IMR-90 (cell line): ENCODE measurements around the gene COL4A1. TPM values are rescaled to one million over a fixed set of nuclear protein-coding genes. Genes with fewer than 3 reads are reported as not detected.

Experiments used
- ATAC-seq: fragments of 200-7000 bp; cut with Tn5 transposase; 2 replicates; pipeline ENCODE4 v1.9.1; 2020; ENCODE audit warnings: low read depth, mild to moderate bottlenecking, moderate library complexity
- BruUV-seq: library from RNA; stranded (reverse); fragments of 400-500 nt; replicated peaks from 2 replicates; lab custom pipeline; 2021; lab: Mats Ljungman, UMichigan
- CTCF ChIA-PET: fragments of 300-600 bp; formaldehyde crosslinking; extraction: SDS; loops from one replicate; lab custom pipeline; 2021; ENCODE audit warnings: antibody characterized with exemption; lab: Yijun Ruan, JAX
- POLR2A ChIA-PET: fragments of 300-600 bp; sonication (Branson Sonifier 250); formaldehyde crosslinking; loops from one replicate; lab custom pipeline; 2022; ENCODE audit warnings: antibody characterized with exemption; ENCODE audit not compliant: unreplicated experiment; lab: Charles Lee
- DNase-seq: peaks from one replicate; pipeline ENCODE4 v3.0.0; 2013
- H2AFZ ChIP-seq: replicated peaks from 2 replicates; pipeline ENCODE3; 2013; ENCODE audit warnings: low read length, mild to moderate bottlenecking; ENCODE audit not compliant: poor library complexity
- H2AK5ac ChIP-seq: 2 replicates; pipeline ENCODE4 v1.6.1; 2013; ENCODE audit warnings: low read depth, low read length, inconsistent platforms
- H2AK9ac ChIP-seq: replicated peaks from 2 replicates; pipeline ENCODE3; 2013; ENCODE audit warnings: mild to moderate bottlenecking, low read depth, low read length, moderate library complexity; ENCODE audit not compliant: poor library complexity
- H2BK120ac ChIP-seq: 2 replicates; pipeline ENCODE4 v1.6.1; 2013; ENCODE audit warnings: low read depth, low read length, inconsistent platforms
- H2BK15ac ChIP-seq: 3 replicates; pipeline ENCODE4 v1.6.1; 2013; ENCODE audit warnings: low read depth, low read length, inconsistent platforms
- H2BK20ac ChIP-seq: 2 replicates; pipeline ENCODE4 v1.6.1; 2013; ENCODE audit warnings: low read depth, mild to moderate bottlenecking, inconsistent platforms, low read length, moderate library complexity
- H2BK5ac ChIP-seq: 2 replicates; pipeline ENCODE4 v1.6.1; 2013; ENCODE audit warnings: mild to moderate bottlenecking, low read depth, low read length, inconsistent platforms; ENCODE audit not compliant: poor library complexity, severe bottlenecking
- H3K14ac ChIP-seq: replicated peaks from 2 replicates; pipeline ENCODE4 v1.6.1; 2013; ENCODE audit warnings: low read depth, low read length, inconsistent platforms
- H3K18ac ChIP-seq: 2 replicates; pipeline ENCODE4 v1.6.1; 2013; ENCODE audit warnings: low read depth, low read length, control low read depth
- H3K23ac ChIP-seq: 2 replicates; pipeline ENCODE4 v1.6.1; 2013; ENCODE audit warnings: low read depth, low read length, inconsistent platforms
- H3K27ac ChIP-seq: 2 replicates; pipeline ENCODE4 v1.5.1; 2013; ENCODE audit warnings: mild to moderate bottlenecking, control low read depth, low read length; ENCODE audit not compliant: insufficient read depth
- H3K27me3 ChIP-seq: 2 replicates; pipeline ENCODE4 v1.6.1; 2013; ENCODE audit warnings: low read length; ENCODE audit not compliant: control insufficient read depth, insufficient read depth
- H3K36me3 ChIP-seq: 2 replicates; pipeline ENCODE4 v1.6.1; 2013; ENCODE audit warnings: low read length, mixed read lengths; ENCODE audit not compliant: control insufficient read depth, insufficient read depth
- H3K4ac ChIP-seq: 2 replicates; pipeline ENCODE4 v1.6.1; 2013; ENCODE audit warnings: low read depth, low read length, inconsistent platforms
- H3K4me1 ChIP-seq: 2 replicates; pipeline ENCODE4 v1.6.1; 2013; ENCODE audit warnings: low read length, mixed read lengths; ENCODE audit not compliant: control insufficient read depth, insufficient read depth
- H3K4me2 ChIP-seq: 2 replicates; pipeline ENCODE4 v1.6.1; 2013; ENCODE audit warnings: low read depth, mild to moderate bottlenecking, control low read depth, low read length, moderate library complexity
- H3K4me3 ChIP-seq: 2 replicates; pipeline ENCODE4 v1.5.1; 2013; ENCODE audit warnings: low read depth, mild to moderate bottlenecking, control low read depth, low read length, moderate library complexity; ENCODE audit not compliant: insufficient read depth
- H3K56ac ChIP-seq: 2 replicates; pipeline ENCODE4 v1.6.1; 2013; ENCODE audit warnings: low read length, inconsistent platforms; ENCODE audit not compliant: insufficient read depth; ENCODE audit errors: extremely low read depth
- H3K79me1 ChIP-seq, 2 experiments: 2 replicates each; pipeline ENCODE4 v1.6.1; 2013; ENCODE audit warnings: low read length in 2 of 2, inconsistent platforms in 1 of 2, low read depth in 1 of 2
- H3K9ac ChIP-seq: 2 replicates; pipeline ENCODE4 v1.6.1; 2013; ENCODE audit warnings: low read depth, low read length, control low read depth
- H3K9me1 ChIP-seq: 2 replicates; pipeline ENCODE4 v1.6.1; 2013; ENCODE audit warnings: low read length, inconsistent platforms; ENCODE audit not compliant: insufficient read depth
- H3K9me3 ChIP-seq: 2 replicates; pipeline ENCODE4 v1.6.1; 2013; ENCODE audit warnings: low read length; ENCODE audit not compliant: control insufficient read depth, insufficient read depth
- H4K20me1 ChIP-seq: 2 replicates; pipeline ENCODE4 v1.6.1; 2013; ENCODE audit warnings: low read length, inconsistent platforms; ENCODE audit not compliant: insufficient read depth
- H4K5ac ChIP-seq: 2 replicates; pipeline ENCODE4 v1.6.1; 2013; ENCODE audit warnings: mild to moderate bottlenecking, low read depth, low read length, control low read depth
- H4K8ac ChIP-seq, 2 experiments: 2 replicates each; pipeline ENCODE4 v1.6.1; 2013; ENCODE audit warnings: low read depth in 2 of 2, low read length in 2 of 2, control low read depth in 1 of 2, inconsistent platforms in 1 of 2
- H4K91ac ChIP-seq: 2 replicates; pipeline ENCODE4 v1.6.1; 2013; ENCODE audit warnings: low read depth, low read length, inconsistent platforms; ENCODE audit not compliant: insufficient read depth
- CTCF ChIP-seq: conservative IDR thresholded peaks from 2 replicates; pipeline ENCODE4 v1.5.1; 2012; ENCODE audit warnings: mild to moderate bottlenecking, low read depth, low read length, improper control_type of control experiment
- ELK1 ChIP-seq: fragments of 150-350 bp; IDR thresholded peaks from 2 replicates; pipeline ENCODE4 v1.6.1; 2016; ENCODE audit warnings: low read depth, mild to moderate bottlenecking, low read length, moderate library complexity, borderline replicate concordance
- MAZ ChIP-seq: IDR thresholded peaks from 2 replicates; pipeline ENCODE4 v1.6.1; 2012; ENCODE audit warnings: low read depth, mild to moderate bottlenecking, low read length, improper control_type of control experiment, moderate library complexity, borderline replicate concordance
- NFE2L2 ChIP-seq: fragments of 150-350 bp; IDR thresholded peaks from 2 replicates; pipeline ENCODE4 v1.6.1; 2016; ENCODE audit warnings: low read depth, mild to moderate bottlenecking, low read length
- RFX5 ChIP-seq: IDR thresholded peaks from 2 replicates; pipeline ENCODE4 v1.8.0; 2012; ENCODE audit warnings: low read depth, mild to moderate bottlenecking, low read length, moderate library complexity
- SMC3 ChIP-seq: fragments of 150-350 bp; IDR thresholded peaks from 2 replicates; pipeline ENCODE4 v1.6.1; 2016; ENCODE audit warnings: low read depth, mild to moderate bottlenecking, antibody characterized with exemption, low read length, moderate library complexity
- whole genome bisulfite sequencing, 2 experiments: methylation state at CpG; one replicate each; pipeline versions ENCODE4 v1.1.5 to v1.1.7; 2013; ENCODE audit warnings: missing lambda C conversion rate in 2 of 2; ENCODE audit not compliant: insufficient read length in 1 of 2; ENCODE audit errors: extremely low coverage in 2 of 2; 5-methylcytosine and 5-hydroxymethylcytosine counted together
- dilution Hi-C: fragments of 300-500 bp; cut with HindIII; formaldehyde crosslinking; loops from one replicate; pipeline ENCODE4 v1.14.3; 2018; ENCODE audit warnings: low sequenced_read_pairs; ENCODE audit not compliant: unreplicated experiment
- in situ Hi-C: fragments of 300-500 bp; cut with MboI; formaldehyde crosslinking; loops from 3 replicates; pipeline ENCODE4 v1.14.3; 2019; ENCODE audit warnings: low sequenced_read_pairs, inconsistent platforms, mixed read lengths
- intact Hi-C: fragments of 100-400 bp; cut with micrococcal nuclease; formaldehyde crosslinking; loops from 2 replicates; pipeline ENCODE4 v1.10.0; 2022
- polyA plus RNA-seq, 3 experiments: library from polyadenylated mRNA; depleted of rRNA; stranded (reverse); fragments of >200 nt; gene quantifications; 2 replicates each; pipeline ENCODE4 v1.2.3, GENCODE V29; 2012; ENCODE audit warnings: low replicate concordance in 1 of 3
- total RNA-seq: library from RNA; depleted of rRNA; stranded (reverse); fragments of >200 nt; gene quantifications from 2 replicates; pipeline ENCODE4 v1.2.3, GENCODE V29; 2012

The COL4A1 gene
- total and polyA plus RNA-seq, 2 of the 4 experiments (the other 2 are of a cell fraction): 230 to 337 TPM

GRCh38 chr13:110155072-110155471 lies 151.9 kb downstream of the COL4A1 start:
- Histone ChIP-seq H4K5ac (no peak overlapping the region), H3K23ac (no peak overlapping the region), H3K9me1 (peaks cover 7% of the 10 kb centered on the region; the same call in 1 of the 2 replicates), H3K9ac (no peak overlapping the region), H3K27me3 (no peaks in the 10 kb centered on the region), H3K4ac (no peak overlapping the region; the same call in 1 of the 2 replicates), H3K36me3 (peaks cover 74% of the 10 kb centered on the region), H3K14ac (no peak overlapping the region), H3K4me2 (no peak overlapping the region), H2AK9ac (no peak overlapping the region), H2BK120ac (no peak overlapping the region), H3K9me3 (peaks cover 5% of the 10 kb centered on the region), H3K18ac (no peak overlapping the region), H2BK20ac (no peak overlapping the region), H2AFZ (peak overlapping the region; percentile 27), H3K4me3 (no peak overlapping the region), H3K79me1 (peaks cover 8 to 34% of the 10 kb centered on the region in 2 experiments; a peak in 3 of 4 replicates), H4K20me1 (peaks cover 8% of the 10 kb centered on the region; the same call in 1 of the 2 replicates), H2BK15ac (no peak overlapping the region), H2BK5ac (no peak overlapping the region), H3K27ac (no peak overlapping the region), H4K91ac (no peak overlapping the region), H2AK5ac (no peak overlapping the region), H3K4me1 (peaks cover 9% of the 10 kb centered on the region), H4K8ac (no peak overlapping the region), H3K56ac (no peak overlapping the region)
- dilution Hi-C loops: no loop called here
- DNase-seq (no peak), ATAC-seq (no peak)
- no TSS peak for BruUV-seq
- in situ Hi-C loops: no loop called here
- intact Hi-C loops: no loop called here
- WGBS, 2 experiments: 92% methylated on average over 5 of the region's 14 CpGs; no CpG with 5 or more reads in 1 of the 2 experiments
- POLR2A ChIA-PET: no interaction called here
- TF ChIP-seq RFX5 (no peak), CTCF (no peak), NFE2L2 (no peak), MAZ (no peak), SMC3 (no peak), ELK1 (no peak)
- CTCF ChIA-PET: interaction anchor here (1.0 kb wide), 1 partner anchor 9 kb away, joined by 3 read pairs; no protein-coding TSS in a partner anchor
